HG03432 (cell line): Measurements from ENCODE around the gene PPP1R12B.
"Not testable (repeated sequence)": the region's sequence is repeated elsewhere in the genome, so short reads cannot be mapped to it uniquely, and the experiment has no call there.

Experiments
- ATAC-seq: cut with Tn5 transposase; IDR thresholded peaks from one replicate; pipeline ENCODE4 v1.9.1; 2021; ENCODE audit warnings: mild to moderate bottlenecking, moderate library complexity; ENCODE audit not compliant: unreplicated experiment

The PPP1R12B gene

DNA sequence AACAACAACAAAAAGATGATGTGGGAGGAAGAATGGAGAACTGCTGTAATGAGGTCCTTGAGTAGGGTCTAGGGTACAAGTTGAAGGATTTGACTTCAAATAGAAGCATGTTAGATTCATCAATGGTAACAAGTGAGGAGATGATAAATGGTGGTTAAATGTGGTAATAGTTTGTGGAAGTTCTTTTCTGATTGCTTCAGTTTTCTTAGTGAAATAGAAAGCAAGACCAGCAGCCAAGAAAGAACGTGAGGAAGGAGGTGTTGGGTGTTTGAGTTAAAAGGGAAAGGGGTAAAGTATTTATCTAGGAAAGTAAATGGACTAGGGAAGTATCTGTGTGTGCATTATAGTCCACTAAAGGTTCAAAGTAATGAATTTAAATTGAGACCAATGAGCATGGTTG lies 177.6 kb downstream of the PPP1R12B start:
- ATAC-seq: not testable (repeated sequence)

DNA sequence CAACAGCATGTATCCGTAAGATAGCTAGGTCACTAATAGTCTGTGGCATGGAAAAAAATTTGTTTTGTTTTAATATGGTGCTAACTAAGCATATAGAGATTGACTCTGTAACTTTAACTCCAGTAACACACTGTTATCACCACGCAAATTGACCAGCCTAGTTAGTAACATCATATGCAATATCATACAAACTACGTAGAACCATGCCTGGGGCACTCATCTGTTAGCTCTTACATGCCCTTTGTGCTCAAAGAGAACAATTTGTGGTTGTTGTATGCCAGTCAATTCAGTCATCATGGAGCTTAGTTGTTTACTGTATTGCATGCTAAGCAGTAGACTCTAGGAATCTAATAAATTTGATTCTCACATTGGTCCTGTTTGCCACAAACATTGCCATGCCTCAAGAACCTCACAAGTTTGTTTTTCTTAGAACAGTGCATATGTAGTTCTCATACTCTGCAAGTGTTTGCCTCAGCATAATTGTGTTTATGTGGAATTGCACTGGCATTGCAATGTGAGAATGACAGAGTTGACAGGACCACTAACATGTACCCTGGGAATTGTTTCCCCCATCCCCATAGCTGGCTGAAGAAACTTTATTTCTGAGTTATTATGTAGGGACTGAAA lies 179.7 kb downstream of the PPP1R12B start:
- ATAC-seq: not testable (repeated sequence)

DNA sequence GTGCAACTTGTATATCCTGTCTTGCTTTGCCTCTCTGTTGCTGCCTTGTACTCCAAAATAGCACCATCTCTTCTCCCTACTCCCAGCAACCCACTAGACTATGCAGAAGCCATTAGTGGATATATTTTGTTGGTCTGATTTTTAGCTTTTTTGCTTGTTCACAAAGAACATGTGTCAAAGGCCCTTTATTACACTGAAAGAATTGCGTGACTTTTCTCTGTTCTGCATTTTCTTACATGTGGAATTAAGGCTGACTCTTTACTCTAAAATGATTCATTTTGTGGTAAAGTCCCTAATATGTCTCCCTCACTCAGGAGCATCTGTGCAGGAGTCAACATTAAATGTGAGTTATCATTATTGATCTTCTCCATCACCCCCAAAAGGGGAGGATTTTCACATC lies 182.2 kb downstream of the PPP1R12B start:
- not testable (repeated sequence) for ATAC-seq

DNA sequence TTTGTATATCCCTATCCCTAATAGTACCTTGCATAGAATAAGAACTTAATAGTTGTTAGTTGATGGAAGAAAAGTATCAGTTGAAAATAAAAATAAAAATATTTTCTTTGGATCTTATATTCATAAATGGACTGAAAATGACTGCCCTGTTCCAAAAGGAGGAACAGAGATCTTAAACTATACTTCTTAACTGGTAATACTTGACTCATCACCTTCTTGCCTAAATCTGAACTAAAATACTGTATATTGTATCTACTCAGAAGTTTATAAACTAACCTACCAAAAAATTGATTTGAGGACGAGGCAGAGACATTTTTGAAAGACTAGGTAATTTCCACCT lies 182.9 kb downstream of the PPP1R12B start:
- ATAC-seq: no peak

DNA sequence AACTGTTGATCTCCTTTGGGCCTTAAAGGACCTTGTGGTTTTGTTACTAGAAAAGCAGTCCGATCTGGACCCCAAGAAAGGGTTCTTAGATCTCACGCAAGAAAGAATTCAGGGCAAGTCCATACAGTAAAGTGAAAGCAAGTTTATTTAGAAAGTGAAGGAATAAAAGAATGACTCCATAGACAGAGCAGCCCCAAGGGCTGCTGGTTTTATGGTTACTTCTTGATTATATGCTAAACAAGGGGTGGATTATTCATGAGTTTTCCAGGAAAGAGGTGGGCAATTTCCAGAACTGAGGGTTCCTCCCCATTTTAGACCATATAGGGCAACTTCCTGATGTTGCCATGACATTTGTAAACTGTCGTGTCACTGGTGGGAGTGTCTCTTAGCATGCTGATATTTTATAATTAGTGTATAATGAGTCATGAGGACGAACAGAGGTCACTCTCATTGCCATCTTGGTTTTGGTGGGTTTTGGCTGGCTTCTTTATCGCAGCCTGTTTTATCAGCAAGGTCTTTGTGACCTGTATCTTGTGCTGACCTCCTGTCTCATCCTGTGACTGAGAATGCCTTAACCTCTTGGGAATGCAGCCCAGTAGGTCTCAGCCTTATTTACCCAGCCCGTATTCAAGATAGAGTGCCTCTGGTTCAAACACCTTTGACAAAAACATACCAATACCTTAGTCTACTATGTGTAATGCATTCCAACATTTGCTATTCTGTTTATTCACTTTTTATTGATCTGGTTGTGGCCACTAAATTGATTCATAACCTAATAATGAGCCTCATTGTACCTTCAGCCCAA lies 183.5 kb downstream of the PPP1R12B start:
- not testable (repeated sequence) for ATAC-seq

DNA sequence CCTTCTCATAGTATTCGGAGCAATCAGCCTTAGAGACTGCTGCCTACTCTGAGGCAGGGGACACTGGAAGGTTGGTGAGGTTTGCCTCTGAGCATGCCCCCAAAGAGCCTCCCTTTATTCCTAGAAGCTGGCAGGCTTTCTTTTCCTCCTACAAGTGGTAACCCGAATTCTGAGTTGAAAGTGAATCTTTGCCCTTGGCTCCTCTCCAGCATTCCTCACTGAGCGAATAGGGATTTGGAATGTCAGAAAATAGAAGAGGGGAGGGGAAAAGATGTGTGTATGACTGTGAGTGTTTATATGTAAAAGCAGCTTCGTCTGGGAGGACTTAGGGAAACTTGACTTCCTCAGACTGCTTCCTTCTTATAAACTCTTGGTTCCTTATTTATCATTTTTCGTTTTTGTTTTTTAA lies 190.7 kb downstream of the PPP1R12B start:
- not testable (repeated sequence) for ATAC-seq

DNA sequence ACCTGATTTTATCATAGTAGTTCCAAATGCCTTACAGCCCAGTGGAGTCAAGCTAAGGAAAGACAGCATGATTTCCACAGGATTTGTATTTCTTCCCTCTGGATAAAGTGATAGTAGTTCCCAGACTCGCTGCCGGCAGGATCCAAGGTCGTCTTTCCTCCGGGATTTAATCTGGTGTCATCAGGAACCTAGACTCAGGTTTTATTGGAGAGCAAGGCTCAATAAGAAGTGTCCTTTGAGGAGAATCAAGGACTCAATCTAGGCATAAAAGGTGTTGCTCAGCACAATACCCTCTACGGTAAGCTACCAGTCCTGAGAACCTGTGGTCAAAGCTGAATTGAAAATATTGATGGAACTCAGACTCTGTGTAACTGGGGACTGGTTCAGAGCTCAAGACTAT lies 191.1 kb downstream of the PPP1R12B start:
- ATAC-seq: not testable (repeated sequence)

DNA sequence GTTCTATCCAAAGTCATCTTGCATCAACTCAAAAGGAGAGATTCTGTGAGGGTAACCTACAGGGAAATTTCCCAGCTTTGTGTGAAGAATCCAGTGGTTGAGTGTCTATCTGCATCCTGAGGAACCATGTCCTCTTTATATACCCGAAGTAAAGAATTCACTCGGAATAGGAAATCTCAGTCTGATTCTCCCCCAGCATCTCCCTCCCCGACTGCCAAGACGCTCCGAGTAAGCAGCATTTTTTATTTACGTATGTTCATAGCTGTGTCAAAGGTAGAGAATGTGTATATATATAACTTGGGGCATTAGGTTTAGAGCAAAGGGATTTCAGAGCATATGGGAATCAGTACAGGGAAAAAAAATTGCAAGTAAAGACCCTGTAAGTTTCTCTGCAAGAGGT lies 191.5 kb downstream of the PPP1R12B start:
- no peak for ATAC-seq

DNA sequence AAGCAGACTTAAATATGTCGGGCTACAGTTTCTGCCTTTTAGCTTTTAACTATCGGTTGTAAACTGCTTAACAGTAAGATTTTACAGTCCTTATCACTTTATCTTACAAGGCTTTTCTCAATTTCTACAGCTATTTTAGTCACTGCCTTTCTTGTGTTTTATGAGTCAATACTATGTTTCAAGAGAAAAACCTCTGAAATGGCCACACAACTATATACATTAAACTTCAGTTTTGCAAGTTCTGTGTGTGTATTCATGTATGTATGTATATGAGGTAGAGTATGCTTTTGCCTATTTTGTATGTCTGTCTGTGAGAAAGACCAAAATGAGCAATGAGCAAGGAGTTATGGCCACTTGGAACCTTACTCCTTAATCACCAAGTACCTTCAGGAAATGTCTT lies 191.9 kb downstream of the PPP1R12B start:
- ATAC-seq: no peak

DNA sequence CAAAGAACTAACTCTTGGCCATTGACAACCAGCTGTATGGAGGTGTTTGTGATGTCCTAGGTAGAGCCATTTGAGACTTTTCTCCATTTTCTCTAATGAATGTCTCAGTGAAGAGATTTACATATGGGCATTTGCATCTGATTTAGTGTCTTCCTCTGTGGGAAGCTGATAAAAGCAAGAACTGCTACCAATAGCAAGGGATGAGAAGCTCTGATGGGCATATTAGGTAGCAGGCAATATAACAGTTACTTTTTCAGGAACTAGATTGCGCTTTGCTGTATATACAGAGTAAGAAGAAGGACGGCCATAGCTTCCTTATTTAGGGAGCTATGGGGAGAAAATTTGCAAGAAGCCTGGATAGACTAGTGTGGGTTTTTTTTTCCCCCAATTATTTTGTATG lies 192.4 kb downstream of the PPP1R12B start:
- not testable (repeated sequence) for ATAC-seq

DNA sequence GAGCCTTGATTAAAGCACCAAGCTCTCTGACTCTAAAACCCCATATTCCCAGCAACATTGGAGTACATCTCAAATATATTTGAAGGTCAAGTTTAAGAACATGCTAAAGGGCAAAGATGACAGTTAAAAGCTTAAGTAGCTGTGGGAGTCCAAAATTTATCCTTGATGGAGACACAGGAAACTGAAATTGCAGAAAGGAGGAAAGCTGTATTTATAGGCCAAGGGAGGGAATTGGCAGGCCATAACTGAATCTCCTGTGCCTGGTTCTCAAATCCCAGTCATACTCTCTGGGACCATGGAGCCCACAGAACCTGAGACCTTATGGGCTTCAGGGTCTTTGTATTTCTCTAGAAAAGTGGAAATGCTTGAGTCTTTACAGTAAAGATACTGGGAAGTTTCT lies 193.9 kb downstream of the PPP1R12B start:
- ATAC-seq: not testable (repeated sequence)

DNA sequence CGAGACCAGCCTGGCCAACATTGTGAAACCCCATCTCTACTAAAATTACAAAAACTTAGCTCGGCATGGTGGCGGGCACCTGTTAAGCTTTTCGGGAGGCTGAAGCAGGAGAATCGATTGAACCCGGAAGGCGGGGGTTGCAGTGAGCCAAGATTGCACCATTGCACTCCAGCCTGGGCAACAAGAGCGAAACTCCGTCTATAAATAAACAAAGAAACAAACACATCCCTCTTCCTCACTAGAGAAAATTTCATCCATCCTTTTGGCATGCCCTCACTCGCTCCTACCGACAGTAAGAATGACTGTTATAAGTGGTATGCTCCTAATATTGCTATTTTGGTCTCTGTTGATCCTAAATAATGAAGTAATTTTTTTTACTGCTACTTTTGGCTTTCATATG lies 195.0 kb downstream of the PPP1R12B start:
- ATAC-seq: not testable (repeated sequence)

DNA sequence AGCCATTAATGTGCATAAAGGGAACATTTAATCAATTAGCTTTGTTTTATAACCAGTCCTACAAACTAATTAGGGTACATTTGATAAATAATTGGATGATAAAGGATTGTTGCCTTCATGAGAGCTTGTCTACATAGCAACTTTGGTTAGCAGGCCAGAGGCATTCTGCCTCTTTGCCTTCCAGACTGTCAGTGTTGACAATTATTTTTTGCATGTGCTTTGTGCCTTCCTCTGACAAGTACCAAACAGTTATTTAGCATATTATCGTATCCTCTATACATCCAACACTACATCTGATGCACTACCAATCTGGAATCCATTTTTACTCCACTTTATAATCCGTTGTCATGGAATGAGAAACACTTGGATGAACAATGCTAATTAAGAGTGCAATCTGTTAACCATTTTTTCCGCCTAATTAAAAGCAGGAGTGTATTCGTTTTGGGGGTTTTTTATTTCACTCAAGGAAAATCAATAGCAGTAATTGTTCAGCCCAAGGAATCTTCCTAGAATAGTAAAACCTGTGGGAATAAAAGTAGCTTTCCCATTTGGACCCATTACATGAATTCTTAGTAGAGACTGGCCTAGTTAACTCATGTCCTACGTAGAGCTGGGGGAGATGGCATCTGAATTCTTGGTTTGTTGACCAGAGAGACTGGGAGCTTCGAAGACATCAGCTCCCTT lies 196.4 kb downstream of the PPP1R12B start:
- ATAC-seq: not testable (repeated sequence)

DNA sequence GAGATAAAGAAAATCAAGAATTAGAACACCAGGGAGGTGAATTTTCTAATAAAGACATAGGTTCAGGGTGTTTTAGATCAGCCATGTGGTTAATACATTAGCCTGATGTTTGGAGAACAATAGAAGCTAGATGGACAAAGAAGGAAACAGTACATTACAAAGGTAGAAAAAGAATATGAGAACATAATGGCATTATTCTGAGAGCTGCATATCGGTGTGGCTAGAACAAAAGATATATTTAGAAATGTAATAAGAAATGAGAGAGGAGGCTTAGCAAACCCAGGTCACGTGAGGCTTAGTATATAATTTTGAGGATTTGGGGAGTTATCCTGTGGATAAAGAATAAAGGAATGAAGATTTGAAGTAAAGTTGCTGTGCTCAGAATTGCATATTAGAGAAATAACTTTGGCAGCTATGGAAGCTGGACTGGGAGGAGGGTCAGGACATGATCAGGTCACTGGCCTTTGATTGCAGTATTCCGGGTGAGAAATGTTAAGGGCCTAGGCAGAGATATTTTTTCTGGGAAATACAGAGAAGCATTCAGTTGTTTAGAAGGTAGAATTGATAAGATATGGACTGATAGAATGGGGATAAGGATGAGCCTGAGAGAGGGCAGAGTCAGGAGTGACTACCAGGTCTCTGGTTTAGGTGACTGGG lies 197.3 kb downstream of the PPP1R12B start:
- ATAC-seq: not testable (repeated sequence)

DNA sequence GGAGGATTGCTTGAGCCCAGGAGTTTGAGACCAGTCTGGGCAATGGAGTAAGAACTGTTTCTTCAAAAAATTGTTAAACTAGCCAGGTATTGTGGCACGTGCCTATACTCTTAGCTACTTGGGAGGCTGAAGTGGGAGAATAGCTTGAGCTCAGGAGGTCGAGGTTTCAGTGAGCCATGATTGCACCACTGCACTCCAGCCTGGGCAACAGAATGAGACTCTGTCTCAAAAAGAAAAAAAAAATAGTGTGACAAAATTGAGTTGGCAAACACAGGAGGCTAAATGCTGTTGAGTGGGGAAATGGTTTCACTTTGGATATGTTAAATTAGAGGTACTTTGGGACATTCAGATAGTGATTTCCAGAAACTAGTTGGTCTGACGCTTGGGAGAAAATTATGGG lies 197.9 kb downstream of the PPP1R12B start:
- ATAC-seq: peak; percentile 30

DNA sequence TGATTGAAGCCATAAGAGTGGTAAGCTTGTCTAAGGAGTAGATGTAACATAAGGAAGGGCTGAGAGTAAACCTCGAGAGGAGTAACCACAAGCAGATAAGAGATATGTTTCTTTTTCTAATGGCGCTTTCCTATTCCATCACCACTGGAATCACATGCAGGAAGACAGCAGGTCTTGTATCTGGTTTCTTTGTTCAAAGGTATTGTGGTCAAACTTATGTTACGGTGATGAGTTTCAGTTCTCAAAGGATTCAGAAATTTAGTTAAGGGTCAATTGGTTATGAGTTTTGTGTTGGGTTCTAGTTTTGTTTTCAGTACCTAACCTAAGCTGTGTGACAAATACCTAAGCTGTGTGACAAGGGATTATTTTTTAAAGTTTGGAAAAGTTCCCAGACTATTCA lies 198.3 kb downstream of the PPP1R12B start:
- ATAC-seq: peak; percentile 80

DNA sequence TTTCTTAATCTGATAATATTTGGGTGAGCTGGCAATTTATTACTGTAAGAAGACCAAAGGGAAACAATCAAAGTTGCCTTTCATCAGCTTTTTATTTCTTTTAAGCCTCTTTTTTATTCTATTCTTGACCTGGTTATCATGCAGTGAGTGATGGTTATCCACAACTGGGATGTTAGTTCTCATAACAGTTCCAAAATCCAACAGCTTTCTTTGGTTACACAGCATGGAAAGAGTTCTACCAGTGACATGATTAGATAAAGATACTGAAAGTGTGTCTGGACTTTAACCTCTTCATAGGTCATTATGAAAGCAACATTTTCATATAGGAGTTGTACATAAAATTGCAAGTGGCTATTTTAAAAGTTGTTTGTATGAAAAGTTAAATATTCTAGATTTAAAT lies 198.7 kb downstream of the PPP1R12B start:
- ATAC-seq: peak; percentile 48

DNA sequence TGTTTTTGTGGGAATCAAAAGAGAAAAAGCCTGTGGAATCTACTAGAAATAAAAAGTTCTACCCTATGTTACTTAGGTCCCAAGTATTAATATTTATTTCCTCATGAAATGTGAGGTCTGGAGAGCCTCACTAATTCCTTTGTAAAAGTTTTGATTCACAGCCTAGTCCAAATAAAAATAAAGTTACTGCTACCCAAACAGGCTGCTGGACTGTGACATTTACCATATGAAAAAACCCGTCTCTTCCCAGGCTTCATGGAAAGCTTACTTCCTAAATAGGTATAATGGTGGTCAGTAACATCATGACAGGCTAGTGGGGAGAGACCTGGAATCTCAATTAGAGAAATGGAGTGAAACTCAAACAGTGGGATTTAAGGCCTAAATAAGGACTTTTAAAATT lies 201.6 kb downstream of the PPP1R12B start:
- ATAC-seq: not testable (repeated sequence)

DNA sequence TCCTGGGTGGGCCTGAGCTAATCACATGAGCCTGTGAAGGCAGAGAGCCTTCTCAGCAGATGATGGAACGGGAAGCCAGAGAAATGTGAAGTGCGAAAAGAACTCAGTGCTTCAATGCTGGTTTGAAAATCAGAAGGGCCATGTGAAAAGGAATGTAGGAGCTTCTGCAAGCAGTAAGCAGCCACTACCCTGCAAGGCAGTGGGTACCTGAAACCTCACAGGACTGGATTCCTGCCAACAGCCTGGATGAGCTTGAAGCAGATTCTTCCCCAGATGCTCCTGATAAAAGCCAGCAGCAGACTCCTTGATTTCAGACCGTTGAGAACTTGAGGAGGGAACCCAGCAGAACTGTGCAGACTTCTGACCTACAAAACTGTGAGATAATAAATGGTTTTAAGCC lies 203.2 kb downstream of the PPP1R12B start:
- ATAC-seq: no peak

DNA sequence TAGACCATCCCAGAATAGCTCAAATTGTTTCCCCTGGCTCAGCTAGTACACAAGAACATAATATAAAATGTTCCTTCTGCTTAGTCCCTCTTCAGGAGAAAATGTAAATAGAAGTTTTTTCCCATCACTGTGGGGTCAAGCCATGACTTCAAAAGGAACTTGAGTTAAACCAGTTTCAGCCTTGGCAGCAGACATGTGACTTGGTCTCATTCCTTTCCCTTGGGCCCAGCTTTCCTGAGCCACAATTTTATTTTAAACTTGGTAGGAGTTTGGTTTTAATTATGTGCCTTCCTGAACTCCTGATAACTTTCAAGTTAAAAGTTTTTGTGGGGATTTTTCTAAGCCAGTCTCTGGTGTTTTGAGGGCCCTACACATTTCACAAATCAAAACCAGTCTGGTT lies 204.1 kb downstream of the PPP1R12B start:
- ATAC-seq: not testable (repeated sequence)

DNA sequence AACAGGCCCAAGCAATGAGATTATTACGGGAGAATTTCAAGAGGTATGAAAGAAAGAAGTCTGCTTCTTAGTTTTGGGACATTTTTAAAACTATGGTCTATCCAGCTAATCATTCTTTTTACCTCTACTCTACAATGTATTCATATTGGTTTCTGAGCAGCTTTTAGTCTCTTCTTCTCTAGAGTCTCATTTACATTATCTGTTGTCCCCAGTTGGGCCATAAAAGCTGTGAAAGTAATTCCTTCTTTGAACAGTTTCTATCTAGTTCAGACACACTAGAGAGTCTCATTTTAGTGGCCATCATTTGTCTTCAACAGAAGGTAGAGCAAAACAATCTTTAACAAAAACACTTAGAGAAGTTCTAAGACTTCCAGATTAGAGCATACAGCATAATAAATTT lies 204.6 kb downstream of the PPP1R12B start:
- ATAC-seq: not testable (repeated sequence)
